ENCODE results near the gene LAMA1. TPM values are rescaled to one million over a fixed set of nuclear protein-coding genes. Genes with fewer than 3 reads are reported as not detected.

LAMA1 gene
- total and polyA plus RNA-seq, 2 of the 8 experiments (the other 6 are each of a cell fraction or from before 2014, with no cell fraction given): 30.4 to 48.7 TPM

- Histone ChIP-seq H2BK12ac (ENCODE audit: low read depth, low read length) (no peak overlapping the region), H3K23me2 (ENCODE audit: low read depth, low read length) (no peaks in the 10 kb centered on the region; the same call in 1 of the 2 replicates), H2BK15ac (ENCODE audit: low read length) (no peak overlapping the region), H3K56ac (replicated peaks; ENCODE audit: insufficient read length, low read depth, low read length) (no peak overlapping the region), H4K8ac (ENCODE audit: extremely low read depth, insufficient read depth, low read length) (no peak overlapping the region), H3K14ac (ENCODE audit: insufficient read length) (no peak overlapping the region), H2BK5ac (ENCODE audit: low read depth, low read length) (no peak overlapping the region), H3K4ac (replicated peaks; ENCODE audit: insufficient read length, low read depth, low read length) (no peak overlapping the region), H2AK5ac (ENCODE audit: low read depth, low read length) (no peak overlapping the region), H2BK20ac (ENCODE audit: low read length) (no peak overlapping the region), H3K4me2 (ENCODE audit: insufficient read depth in 1 of 2, low read depth in 2 of 2, low read length in 2 of 2) (no peak overlapping the region), H3K79me2 (ENCODE audit: control insufficient read depth in 1 of 2, insufficient read depth in 2 of 2, low read length in 2 of 2) (no peaks in the 10 kb centered on the region), H3K23ac (ENCODE audit: insufficient read length) (no peak overlapping the region), H3K9me3 (ENCODE audit: insufficient read depth in 2 of 2, low read depth in 1 of 2, low read length in 1 of 2) (no peaks in the 10 kb centered on the region), H4K91ac (replicated peaks; ENCODE audit: insufficient read length, low read length) (no peak overlapping the region), H4K20me1 (replicated peaks in 1 of 2; ENCODE audit: control insufficient read depth in 1 of 2, insufficient read depth in 2 of 2, low read length in 2 of 2) (no peaks in the 10 kb centered on the region), H2BK120ac (replicated peaks; ENCODE audit: low read depth, low read length) (no peak overlapping the region), H3K27me3 (replicated peaks in 1 of 4; ENCODE audit: control insufficient read depth in 3 of 4, extremely low read depth in 1 of 4, insufficient read depth in 3 of 4, low read length in 3 of 4) (no peaks in the 10 kb centered on the region), H3K18ac (ENCODE audit: extremely low read depth, low read length) (no peak overlapping the region), H3K4me1 (replicated peaks in 1 of 4; ENCODE audit: control insufficient read depth in 3 of 4, insufficient read depth in 4 of 4, low read length in 3 of 4) (peaks cover 0 to under 1% (median 0%) of the 10 kb centered on the region in 4 experiments; a peak in 1 of 7 replicates), H3K4me3 (ENCODE audit: extremely low read depth in 1 of 4, insufficient read depth in 2 of 4, low read depth in 3 of 4, low read length in 4 of 4) (no peak overlapping the region), H3K27ac (ENCODE audit: low read depth, low read length) (no peak overlapping the region), H3K79me1 (ENCODE audit: low read depth, low read length) (no peaks in the 10 kb centered on the region; the same call in 1 of the 2 replicates), H4K5ac (ENCODE audit: insufficient read length, low read depth, low read length) (no peak overlapping the region), H3K36me3 (ENCODE audit: control insufficient read depth in 2 of 4, insufficient read depth in 4 of 4, low read length in 3 of 4) (no peaks in the 10 kb centered on the region), H2AFZ (ENCODE audit: low read length) (no peak overlapping the region), H3K9ac (replicated peaks in 1 of 4; ENCODE audit: extremely low read depth in 1 of 4, low read depth in 3 of 4, low read length in 3 of 4) (no peak overlapping the region)
- TF ChIP-seq RBBP5 (IDR thresholded peaks at IDR 0.05; ENCODE audit: borderline replicate concordance, low read depth, low read length): no peak
- no peak for TF ChIP-seq GABPA (IDR thresholded peaks at IDR 0.05; ENCODE audit: borderline replicate concordance, insufficient read depth, low read length)
- no peak for TF ChIP-seq TCF12 (IDR thresholded peaks at IDR 0.05; ENCODE audit: low read depth, low read length)
- no peak for TF ChIP-seq SP4 (IDR thresholded peaks at IDR 0.05; ENCODE audit: low read length)
- no peak for TF ChIP-seq SRF (IDR thresholded peaks at IDR 0.05; ENCODE audit: low read depth, low read length)
- TF ChIP-seq CHD1 (IDR thresholded peaks at IDR 0.05; ENCODE audit: low read depth, low read length): no peak
- TF ChIP-seq ASH2L (IDR thresholded peaks at IDR 0.05; ENCODE audit: low read length): no peak
- no peak for TF ChIP-seq POU5F1 (IDR thresholded peaks at IDR 0.05; ENCODE audit: low read depth, low read length)
- no peak for TF ChIP-seq CBX5 (IDR thresholded peaks at IDR 0.05; ENCODE audit: low read depth, low read length)
- no peak for TF ChIP-seq JUND (IDR thresholded peaks at IDR 0.05; ENCODE audit: low read length)
- TF ChIP-seq KDM1A (IDR thresholded peaks at IDR 0.05; ENCODE audit: borderline replicate concordance, low read length): no peak
- no peak for TF ChIP-seq POLR2A (IDR thresholded peaks at IDR 0.05; ENCODE audit: control extremely low read depth in 1 of 2, low read depth in 2 of 2, low read length in 2 of 2)
- TF ChIP-seq EP300 (IDR thresholded peaks at IDR 0.05; ENCODE audit: borderline replicate concordance in 1 of 2, low read depth in 2 of 2, low read length in 2 of 2): no peak
- TF ChIP-seq SIRT6 (IDR thresholded peaks at IDR 0.05; ENCODE audit: low read length): no peak
- WGBS, 2 experiments (ENCODE audit: extremely low coverage in 1 of 2, insufficient coverage in 1 of 2, insufficient read length in 1 of 2, insufficient replicate concordance in 2 of 2, low coverage in 1 of 2, low lambda C conversion rate in 2 of 2, missing lambda C conversion rate in 1 of 2): 92% methylated on average over 3 of the region's 3 CpGs; no CpG with 5 or more reads in 1 of the 2 experiments
- no peak for DNase-seq (ENCODE audit: low read depth in 1 of 2, low spot score in 2 of 2)
- POLR2A ChIA-PET (ENCODE audit: partially characterized antibody): interaction anchor here (0.7 kb wide), 1 partner anchor 66 kb away, joined by 3 read pairs; no protein-coding TSS in a partner anchor
- CTCF ChIA-PET (ENCODE audit: partially characterized antibody): interaction anchor here (0.8 kb wide), 1 partner anchor 127 kb away, joined by 4 read pairs; no protein-coding TSS in a partner anchor
- FAIRE-seq: no peak
Observed at GRCh38 chr18:7064346-7064745, 53.3 kb downstream of the LAMA1 start.

All from H1 (cell line).